GM12872 (cell line): ENCODE measurements around the gene TTI1.

Experiments used
- CTCF ChIP-seq: IDR thresholded peaks from 3 replicates; pipeline ENCODE4 v1.5.1; 2011; ENCODE audit warnings: low read depth, mild to moderate bottlenecking, low read length, moderate library complexity; ENCODE audit not compliant: insufficient read depth

Gene TTI1

DNA sequence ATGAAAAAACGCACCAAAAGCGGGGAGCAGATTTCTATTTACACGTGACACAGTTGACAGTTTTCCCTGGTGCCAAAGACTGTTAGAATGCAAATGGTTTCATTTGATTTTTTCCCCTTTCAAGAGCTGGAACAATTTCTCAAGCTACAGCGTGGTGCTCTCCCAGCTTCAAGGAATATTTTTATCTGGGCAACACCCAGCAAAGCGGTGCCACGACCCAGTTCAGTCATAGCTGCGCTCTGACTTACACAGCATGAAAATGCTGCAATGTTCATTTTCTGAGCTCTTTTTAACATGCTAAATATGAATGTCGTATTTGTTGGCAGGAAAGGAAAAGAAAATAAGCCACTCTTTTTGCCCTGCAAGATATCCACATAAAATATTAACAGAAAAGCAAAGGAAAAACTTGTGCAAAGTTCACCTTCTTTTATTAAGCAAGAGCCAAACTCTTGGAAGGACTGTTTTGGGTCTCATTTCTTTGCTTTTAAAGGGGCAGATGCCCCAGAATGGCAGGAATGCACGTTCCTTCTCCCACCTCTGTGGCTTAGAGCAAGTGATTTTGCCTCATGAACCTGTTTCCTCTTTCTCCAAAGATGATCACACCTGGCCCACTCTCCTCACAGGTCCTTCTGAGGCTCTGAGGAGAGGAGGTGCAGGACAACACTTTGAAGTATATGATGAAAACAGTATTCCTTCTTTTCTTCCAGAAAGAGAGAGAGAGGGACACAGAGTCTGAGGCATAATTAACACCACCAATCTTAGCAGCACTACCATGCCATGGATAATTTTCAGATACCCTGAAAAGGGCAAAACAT, 47.0 kb downstream of the TTI1 start:
- TF ChIP-seq CTCF: no peak

- no peak for TF ChIP-seq CTCF
Observed at GRCh38 chr20:37984018-37984785, 49.1 kb downstream of the TTI1 start.

DNA sequence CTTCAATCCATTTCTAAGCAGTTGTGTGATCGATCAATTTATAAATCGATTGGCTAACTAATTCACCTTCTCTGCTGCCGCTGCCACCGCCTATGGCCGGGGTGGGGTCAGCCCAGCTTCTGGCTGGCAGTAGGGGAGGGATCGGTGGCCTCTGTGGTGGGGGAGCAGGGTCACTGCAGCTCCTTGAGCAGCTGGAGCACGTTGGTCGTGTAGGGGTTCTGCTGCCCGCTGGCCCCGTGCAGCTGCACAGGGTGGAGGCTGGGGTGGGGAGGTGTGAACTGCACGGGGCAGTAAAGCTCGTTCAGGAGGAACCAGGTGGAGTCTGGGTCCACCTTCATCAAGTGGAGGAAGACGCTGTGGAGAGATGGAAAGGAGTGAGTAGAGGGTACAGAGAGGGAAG, 50.0 kb downstream of the TTI1 start:
- no peak for TF ChIP-seq CTCF

DNA sequence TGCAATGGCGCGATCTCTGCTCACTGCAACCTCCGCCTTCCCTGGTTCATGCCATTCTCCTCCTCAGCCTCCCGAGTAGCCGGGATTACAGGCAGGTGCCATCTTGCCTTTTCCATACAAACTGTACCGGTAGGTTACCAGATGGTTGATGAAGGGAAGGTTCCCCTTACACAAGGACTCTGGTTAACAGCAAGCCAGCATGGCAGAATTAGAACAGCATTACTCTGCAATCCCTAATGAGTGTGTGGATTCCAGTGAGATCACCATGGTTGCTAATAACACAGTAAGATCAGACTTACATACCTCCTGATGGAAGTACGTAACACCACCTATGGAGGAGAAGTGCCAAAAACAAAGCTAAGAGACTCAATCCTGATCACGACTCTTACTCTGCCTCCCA, 51.7 kb downstream of the TTI1 start:
- TF ChIP-seq CTCF: no peak

- no peak for TF ChIP-seq CTCF
Observed at GRCh38 chr20:37980876-37981275, 52.4 kb downstream of the TTI1 start.

GRCh38 chr20:37980383-37980782, 52.9 kb downstream of the TTI1 start:
- TF ChIP-seq CTCF: no peak
